ENCODE data around the gene B3GAT2.
A peak's percentile ranks its signal among the peaks of the same experiment; 100 is the strongest.

The B3GAT2 gene

DNA sequence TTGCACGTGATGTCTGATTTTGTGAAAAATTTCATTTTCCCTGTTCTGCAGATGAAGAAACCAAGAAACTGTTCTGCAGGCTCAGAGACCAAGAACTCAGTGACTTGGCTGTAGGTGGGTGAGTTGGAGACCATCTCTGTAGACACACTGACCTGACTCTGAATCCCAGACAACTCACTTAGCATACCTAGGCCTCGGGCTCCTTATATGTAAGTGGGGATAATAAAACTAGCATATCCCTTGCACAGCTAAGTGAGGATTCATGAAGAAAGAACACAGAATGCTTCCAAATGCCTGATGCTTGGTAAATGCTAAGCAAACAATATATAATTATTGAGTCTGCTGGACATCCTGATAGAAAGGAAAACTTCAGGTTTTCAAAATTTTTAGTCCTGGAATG, 70.8 kb downstream of the B3GAT2 start:
- TF ChIP-seq, protein P1, sequence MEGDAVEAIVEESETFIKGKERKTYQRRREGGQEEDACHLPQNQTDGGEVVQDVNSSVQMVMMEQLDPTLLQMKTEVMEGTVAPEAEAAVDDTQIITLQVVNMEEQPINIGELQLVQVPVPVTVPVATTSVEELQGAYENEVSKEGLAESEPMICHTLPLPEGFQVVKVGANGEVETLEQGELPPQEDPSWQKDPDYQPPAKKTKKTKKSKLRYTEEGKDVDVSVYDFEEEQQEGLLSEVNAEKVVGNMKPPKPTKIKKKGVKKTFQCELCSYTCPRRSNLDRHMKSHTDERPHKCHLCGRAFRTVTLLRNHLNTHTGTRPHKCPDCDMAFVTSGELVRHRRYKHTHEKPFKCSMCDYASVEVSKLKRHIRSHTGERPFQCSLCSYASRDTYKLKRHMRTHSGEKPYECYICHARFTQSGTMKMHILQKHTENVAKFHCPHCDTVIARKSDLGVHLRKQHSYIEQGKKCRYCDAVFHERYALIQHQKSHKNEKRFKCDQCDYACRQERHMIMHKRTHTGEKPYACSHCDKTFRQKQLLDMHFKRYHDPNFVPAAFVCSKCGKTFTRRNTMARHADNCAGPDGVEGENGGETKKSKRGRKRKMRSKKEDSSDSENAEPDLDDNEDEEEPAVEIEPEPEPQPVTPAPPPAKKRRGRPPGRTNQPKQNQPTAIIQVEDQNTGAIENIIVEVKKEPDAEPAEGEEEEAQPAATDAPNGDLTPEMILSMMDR (IDR thresholded peaks at IDR 0.05; ENCODE audit: borderline replicate concordance, control extremely low read depth, extremely low read depth, insufficient read depth, missing control alignments), result no peak
- in situ Hi-C loops (cut with MboI; ENCODE audit: low sequenced_read_pairs, unreplicated experiment), result loop anchor here (5.0 to 25.0 kb wide), 2 partner anchors 179 to 349 kb away; no protein-coding TSS in a partner anchor
- DNase-seq (ENCODE audit: low spot score), result no peak

DNA sequence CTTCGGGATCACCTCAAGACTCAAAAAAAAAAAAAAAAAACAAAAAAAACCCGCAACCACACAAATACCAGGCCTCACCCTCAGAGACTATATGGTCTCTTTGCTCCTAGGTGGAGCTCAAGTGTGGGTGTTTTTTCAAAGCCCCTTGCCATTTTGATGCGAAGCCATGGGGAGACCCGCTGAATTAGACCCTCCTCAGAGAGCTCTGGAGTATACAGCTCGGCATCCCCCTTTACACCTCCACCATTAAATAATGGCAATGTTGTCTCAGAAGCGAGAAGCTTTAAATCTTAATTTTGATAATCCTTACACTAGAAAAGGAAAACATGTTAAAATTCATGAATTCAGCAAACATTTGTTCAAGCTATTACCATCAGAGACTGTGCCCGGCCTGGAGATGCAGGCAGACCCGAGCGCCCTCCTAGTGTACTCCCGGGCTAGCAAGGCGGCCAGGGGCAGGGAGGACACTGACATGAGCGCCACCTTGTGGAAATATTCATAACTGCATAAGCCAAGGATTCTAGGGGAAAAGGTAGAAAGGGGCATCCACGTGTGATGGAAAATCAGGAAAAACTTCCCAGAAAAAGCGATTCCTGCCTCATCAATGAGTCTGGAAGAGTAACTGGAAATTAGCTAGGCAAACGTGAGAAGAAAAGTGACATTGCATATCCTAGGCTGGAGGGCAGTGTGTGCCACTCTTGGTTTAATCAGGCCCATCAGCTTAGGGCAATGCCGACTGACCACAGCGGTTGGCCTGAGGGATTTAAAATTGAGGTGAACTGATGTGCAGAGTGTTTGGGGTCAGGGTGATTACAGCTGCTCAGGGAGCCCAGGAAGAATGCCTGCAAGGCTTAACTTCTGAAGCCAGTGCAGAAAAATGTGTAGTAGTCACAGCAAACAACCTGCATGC, 72.5 kb downstream of the B3GAT2 start:
- in situ Hi-C loops (cut with MboI; ENCODE audit: low sequenced_read_pairs, unreplicated experiment), result loop anchor here (25.0 kb wide), 1 partner anchor 347 kb away; no protein-coding TSS in a partner anchor
- DNase-seq (ENCODE audit: low spot score), result peak; percentile 78
- TF ChIP-seq, protein P1 (IDR thresholded peaks at IDR 0.05; ENCODE audit: borderline replicate concordance, control extremely low read depth, extremely low read depth, insufficient read depth, missing control alignments), result peak; percentile 80

DNA sequence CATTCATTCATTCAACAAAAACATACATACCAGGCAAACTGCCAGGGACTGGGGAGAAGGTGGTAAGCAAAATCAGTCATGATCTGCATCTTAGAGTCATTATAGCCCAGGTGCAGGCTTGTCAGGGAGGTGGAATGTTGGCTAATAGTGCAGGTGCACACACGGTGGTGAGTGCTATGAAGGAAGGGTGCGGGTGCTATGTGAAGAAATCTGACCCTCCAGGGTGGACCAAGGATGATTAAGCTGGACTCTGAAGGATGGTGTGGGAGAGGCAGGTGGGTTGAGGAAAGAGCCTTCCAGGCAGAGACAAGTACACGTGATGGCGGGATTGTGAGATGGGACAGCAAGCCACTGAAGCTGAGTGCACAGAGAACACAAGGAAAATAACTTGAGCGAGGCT, 77.4 kb downstream of the B3GAT2 start:
- in situ Hi-C loops (cut with MboI; ENCODE audit: low sequenced_read_pairs, unreplicated experiment), result loop anchor here (25.0 kb wide), 1 partner anchor 342 kb away; no protein-coding TSS in a partner anchor
- no peak for DNase-seq (ENCODE audit: low spot score)
- TF ChIP-seq, protein P1 (IDR thresholded peaks at IDR 0.05; ENCODE audit: borderline replicate concordance, control extremely low read depth, extremely low read depth, insufficient read depth, missing control alignments), result no peak

DNA sequence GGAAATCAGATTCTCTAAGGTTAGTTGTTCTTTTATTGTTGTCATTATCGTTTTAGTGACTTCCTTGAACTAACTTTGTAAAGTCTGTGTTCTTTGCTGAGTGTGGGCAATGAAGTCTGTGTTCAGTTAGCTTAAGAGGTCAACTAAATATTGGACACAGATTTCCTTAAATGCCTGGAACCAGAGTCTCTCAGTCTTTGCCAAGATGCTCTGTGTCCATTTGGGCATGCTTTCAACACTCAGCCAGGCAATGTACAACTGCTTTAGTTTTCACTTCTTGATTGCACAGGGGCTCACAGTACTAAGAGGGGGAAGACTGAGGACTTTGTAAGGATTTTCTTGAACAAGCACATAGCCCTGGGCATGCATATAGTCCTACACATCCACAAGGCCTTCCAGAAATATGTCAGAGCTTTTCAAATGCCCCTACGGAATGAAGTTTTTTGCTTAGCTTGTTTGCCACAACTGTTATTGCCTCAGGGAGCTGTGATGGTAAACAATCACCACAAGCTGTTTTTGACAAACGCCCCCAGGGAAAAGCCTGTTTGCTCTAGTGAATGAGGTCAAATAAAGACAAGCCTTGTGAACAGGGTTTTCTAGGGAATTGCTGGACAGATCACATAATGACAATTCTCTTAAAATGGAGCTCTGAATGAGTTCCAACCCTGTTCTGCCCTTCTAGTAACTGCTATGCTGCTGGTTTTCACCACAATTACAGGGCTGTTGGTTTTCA, 82.5 kb downstream of the B3GAT2 start:
- DNase-seq (ENCODE audit: low spot score), result no peak
- TF ChIP-seq, protein P1 (IDR thresholded peaks at IDR 0.05; ENCODE audit: borderline replicate concordance, control extremely low read depth, extremely low read depth, insufficient read depth, missing control alignments), result no peak
- in situ Hi-C loops (cut with MboI; ENCODE audit: low sequenced_read_pairs, unreplicated experiment), result no loop called here

DNA sequence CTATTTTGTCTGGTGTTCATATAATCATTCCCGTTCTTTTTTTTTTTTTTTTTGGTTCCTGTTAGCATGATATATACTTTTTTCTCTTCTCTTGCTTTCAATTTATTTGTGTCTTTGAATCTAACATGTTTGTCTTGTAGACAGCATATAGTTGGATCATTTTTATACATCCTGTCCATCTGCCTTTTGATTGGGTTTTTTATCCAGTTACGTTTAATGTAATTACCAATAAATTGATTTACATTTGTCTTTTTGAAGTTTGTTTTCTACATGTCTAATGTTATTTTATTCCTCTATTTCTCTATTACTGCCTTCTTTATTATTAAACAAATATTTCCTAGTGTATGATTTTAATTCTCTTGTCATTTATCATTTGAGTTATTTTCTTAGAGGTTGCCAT, 84.4 kb downstream of the B3GAT2 start:
- in situ Hi-C loops (cut with MboI; ENCODE audit: low sequenced_read_pairs, unreplicated experiment), result no loop called here
- no peak for DNase-seq (ENCODE audit: low spot score)
- TF ChIP-seq, protein P1 (IDR thresholded peaks at IDR 0.05; ENCODE audit: borderline replicate concordance, control extremely low read depth, extremely low read depth, insufficient read depth, missing control alignments), result no peak

DNA sequence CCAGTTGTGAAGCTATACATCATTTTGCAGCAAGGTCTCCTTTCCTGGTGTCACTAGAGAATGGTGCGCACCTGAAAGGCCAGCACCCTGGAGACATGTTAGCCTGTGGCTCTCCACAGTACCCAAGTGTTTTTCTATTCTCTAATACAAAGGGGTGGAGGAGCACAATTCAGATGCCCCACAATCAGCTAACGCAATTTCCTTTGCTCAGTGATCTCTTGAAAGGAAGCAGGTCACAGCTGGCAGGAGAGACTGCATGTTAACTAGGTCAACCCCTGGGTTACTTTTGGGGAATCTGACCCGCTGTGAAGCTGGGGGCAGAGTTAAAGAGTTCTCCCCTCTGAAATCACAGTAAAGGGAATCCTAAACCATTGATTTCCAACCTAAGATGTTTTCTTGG, 92.5 kb downstream of the B3GAT2 start:
- DNase-seq (ENCODE audit: low spot score), result no peak
- TF ChIP-seq, protein P1 (IDR thresholded peaks at IDR 0.05; ENCODE audit: borderline replicate concordance, control extremely low read depth, extremely low read depth, insufficient read depth, missing control alignments), result no peak
- in situ Hi-C loops (cut with MboI; ENCODE audit: low sequenced_read_pairs, unreplicated experiment), result loop anchor here (10.0 kb wide), 1 partner anchor 140 kb away; no protein-coding TSS in a partner anchor

All from GM13976 (cell line).